Hepatocyte (in vitro differentiated cells): ENCODE results near the gene ARRB1. TPM values are rescaled to one million over a fixed set of nuclear protein-coding genes. Genes with fewer than 3 reads are reported as not detected.

Experiments used
- DNase-seq: peaks from one replicate; pipeline ENCODE4 v3.0.0-alpha.2; 2016; ENCODE audit warnings: low spot score
- H2AFZ ChIP-seq: fragments of 200-600 bp; sonication (generic); 2 replicates; pipeline ENCODE4 v1.6.0; 2016; ENCODE audit warnings: antibody characterized with exemption, mild to moderate bottlenecking
- H3K27ac ChIP-seq: fragments of 200-600 bp; sonication (generic); 2 replicates; pipeline ENCODE4 v1.5.1; 2016; ENCODE audit warnings: mild to moderate bottlenecking
- H3K27me3 ChIP-seq: fragments of 200-600 bp; sonication (generic); 2 replicates; pipeline ENCODE4 v1.6.1; 2016
- H3K36me3 ChIP-seq: fragments of 200-600 bp; sonication (generic); replicated peaks from 2 replicates; pipeline ENCODE4 v1.5.1; 2016; ENCODE audit warnings: low read depth; ENCODE audit not compliant: insufficient read depth
- H3K4me1 ChIP-seq: fragments of 200-600 bp; sonication (generic); 2 replicates; pipeline ENCODE4 v1.5.1; 2016; ENCODE audit warnings: mild to moderate bottlenecking, moderate library complexity; ENCODE audit not compliant: insufficient read depth
- H3K4me2 ChIP-seq: fragments of 200-600 bp; sonication (generic); 2 replicates; pipeline ENCODE4 v1.6.0; 2016
- H3K4me3 ChIP-seq: fragments of 200-600 bp; sonication (generic); 2 replicates; pipeline ENCODE4 v1.5.1; 2016; ENCODE audit warnings: mild to moderate bottlenecking
- H3K79me2 ChIP-seq: fragments of 200-600 bp; sonication (generic); 2 replicates; pipeline ENCODE4 v1.6.0; 2017; ENCODE audit warnings: mild to moderate bottlenecking
- H3K9me2 ChIP-seq: fragments of 200-600 bp; sonication (generic); replicated peaks from 2 replicates; pipeline ENCODE4 v1.6.0; 2017; ENCODE audit warnings: mild to moderate bottlenecking; ENCODE audit not compliant: insufficient read depth
- H3K9me3 ChIP-seq: fragments of 200-600 bp; sonication (generic); 2 replicates; pipeline ENCODE4 v1.5.1; 2016; ENCODE audit warnings: low read depth, mild to moderate bottlenecking
- H4K20me1 ChIP-seq: fragments of 200-600 bp; sonication (generic); 2 replicates; pipeline ENCODE4 v1.6.0; 2016; ENCODE audit warnings: mild to moderate bottlenecking; ENCODE audit not compliant: insufficient read depth, poor library complexity, severe bottlenecking
- EZH2 ChIP-seq: fragments of 200-600 bp; sonication (generic); IDR thresholded peaks from 2 replicates; pipeline ENCODE4 v1.6.1; 2016; ENCODE audit warnings: antibody characterized with exemption, mild to moderate bottlenecking, borderline replicate concordance
- EZH2phosphoT487 ChIP-seq: fragments of 200-600 bp; sonication (generic); IDR thresholded peaks from one replicate; pipeline ENCODE4 v1.6.1; 2018; ENCODE audit warnings: antibody characterized with exemption, mild to moderate bottlenecking, low read depth, moderate library complexity; ENCODE audit not compliant: unreplicated experiment, severe bottlenecking
- WGBS: methylation state at CpG from one replicate; pipeline ENCODE4 v1.1.6; 2016; ENCODE audit warnings: low lambda C conversion rate; ENCODE audit errors: missing lambda C conversion rate; 5-methylcytosine and 5-hydroxymethylcytosine counted together
- polyA plus RNA-seq: library from polyadenylated mRNA; unstranded; fragments of >200 nt; fragmentation: Nextera tagmentation; extraction: Ambion mirVana; gene quantifications from 2 replicates; pipeline ENCODE4 v1.2.1, GENCODE V29; 2016
- total RNA-seq: library from RNA; depleted of rRNA; stranded (reverse); fragments of >200 nt; gene quantifications from 2 replicates; pipeline ENCODE4 v1.2.3, GENCODE V29; 2014
- TF ChIP-seq, protein P1 (sequence below): fragments of 200-600 bp; sonication (generic); IDR thresholded peaks from 2 replicates; pipeline ENCODE4 v1.5.1; 2016; ENCODE audit warnings: antibody characterized with exemption, mild to moderate bottlenecking; ENCODE audit not compliant: poor library complexity

Gene ARRB1
- total and polyA plus RNA-seq, 2 experiments from 2014 or later = 16.2 to 83.2 TPM

DNA sequence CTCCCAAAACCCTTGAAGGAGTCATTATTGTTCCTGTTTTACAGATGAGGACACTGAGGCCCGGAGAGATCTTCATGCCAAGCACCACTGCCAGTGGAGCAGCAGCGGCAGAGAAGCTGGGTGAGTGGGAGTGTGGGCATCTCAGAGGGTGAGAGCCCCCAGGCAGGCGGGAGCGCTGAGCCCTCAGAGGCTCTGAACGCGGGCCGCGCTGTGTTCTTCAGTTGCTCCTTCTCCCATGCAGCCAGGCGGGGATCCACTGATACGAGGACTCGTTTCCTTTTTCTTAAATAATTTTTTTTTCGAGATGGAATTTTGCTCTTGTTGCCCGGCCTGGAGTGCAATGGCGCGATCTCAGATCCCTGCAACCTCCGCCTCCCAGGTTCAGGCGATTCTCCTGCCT is 63.9 kb downstream of the ARRB1 start:
- WGBS = 98% methylated on average over 14 of the region's 17 CpGs
- H3K4me3 ChIP-seq = no peak overlapping the region
- no peak overlapping the region for H3K27ac ChIP-seq
- H3K4me1 ChIP-seq = no peaks in the 10 kb centered on the region
- H3K9me2 ChIP-seq = no peaks in the 10 kb centered on the region
- H3K79me2 ChIP-seq = peaks cover 17% of the 10 kb centered on the region
- H3K27me3 ChIP-seq = no peaks in the 10 kb centered on the region
- TF ChIP-seq EZH2 (no peak), EZH2phosphoT487 (no peak)
- TF ChIP-seq, protein P1, sequence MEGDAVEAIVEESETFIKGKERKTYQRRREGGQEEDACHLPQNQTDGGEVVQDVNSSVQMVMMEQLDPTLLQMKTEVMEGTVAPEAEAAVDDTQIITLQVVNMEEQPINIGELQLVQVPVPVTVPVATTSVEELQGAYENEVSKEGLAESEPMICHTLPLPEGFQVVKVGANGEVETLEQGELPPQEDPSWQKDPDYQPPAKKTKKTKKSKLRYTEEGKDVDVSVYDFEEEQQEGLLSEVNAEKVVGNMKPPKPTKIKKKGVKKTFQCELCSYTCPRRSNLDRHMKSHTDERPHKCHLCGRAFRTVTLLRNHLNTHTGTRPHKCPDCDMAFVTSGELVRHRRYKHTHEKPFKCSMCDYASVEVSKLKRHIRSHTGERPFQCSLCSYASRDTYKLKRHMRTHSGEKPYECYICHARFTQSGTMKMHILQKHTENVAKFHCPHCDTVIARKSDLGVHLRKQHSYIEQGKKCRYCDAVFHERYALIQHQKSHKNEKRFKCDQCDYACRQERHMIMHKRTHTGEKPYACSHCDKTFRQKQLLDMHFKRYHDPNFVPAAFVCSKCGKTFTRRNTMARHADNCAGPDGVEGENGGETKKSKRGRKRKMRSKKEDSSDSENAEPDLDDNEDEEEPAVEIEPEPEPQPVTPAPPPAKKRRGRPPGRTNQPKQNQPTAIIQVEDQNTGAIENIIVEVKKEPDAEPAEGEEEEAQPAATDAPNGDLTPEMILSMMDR = no peak
- no peak overlapping the region for H2AFZ ChIP-seq
- no peak overlapping the region for H3K4me2 ChIP-seq
- DNase-seq = no peak
- no peaks in the 10 kb centered on the region for H3K9me3 ChIP-seq
- no peaks in the 10 kb centered on the region for H3K36me3 ChIP-seq
- peaks cover 11% of the 10 kb centered on the region for H4K20me1 ChIP-seq

DNA sequence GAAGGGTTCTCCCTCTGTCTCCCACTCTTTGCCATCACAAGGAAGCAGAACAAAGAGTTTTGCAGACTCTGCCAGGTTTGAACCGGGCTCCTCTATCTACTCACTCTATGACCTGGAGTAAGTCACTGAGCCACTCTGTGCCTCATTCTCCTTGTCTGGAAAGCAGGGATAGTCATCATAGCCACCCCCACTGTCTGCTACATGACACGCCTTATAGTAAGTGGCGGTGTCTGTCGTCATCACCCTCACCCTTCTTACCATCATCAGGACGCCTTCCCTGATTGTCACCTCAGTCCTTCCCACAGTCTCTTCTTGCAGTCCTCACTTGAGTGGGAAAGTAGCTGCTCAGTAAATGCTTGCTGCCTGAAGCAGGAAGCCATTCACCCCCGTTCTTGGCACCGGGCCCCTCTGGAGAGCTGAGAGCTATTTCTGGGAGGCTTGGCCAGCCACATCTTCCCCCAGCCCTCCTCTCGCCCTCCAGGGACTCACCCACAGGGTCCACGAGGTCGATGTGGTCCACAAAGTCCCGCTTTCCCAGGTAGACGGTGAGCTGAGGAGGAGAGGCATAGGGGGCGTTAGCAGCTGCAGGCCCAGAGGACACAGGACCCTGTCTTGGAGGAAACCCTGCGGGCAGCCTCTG is 64.5 kb downstream of the ARRB1 start:
- 95% methylated on average over 14 of the region's 14 CpGs for WGBS
- H3K36me3 ChIP-seq = no peaks in the 10 kb centered on the region
- no peak overlapping the region for H3K27ac ChIP-seq

DNA sequence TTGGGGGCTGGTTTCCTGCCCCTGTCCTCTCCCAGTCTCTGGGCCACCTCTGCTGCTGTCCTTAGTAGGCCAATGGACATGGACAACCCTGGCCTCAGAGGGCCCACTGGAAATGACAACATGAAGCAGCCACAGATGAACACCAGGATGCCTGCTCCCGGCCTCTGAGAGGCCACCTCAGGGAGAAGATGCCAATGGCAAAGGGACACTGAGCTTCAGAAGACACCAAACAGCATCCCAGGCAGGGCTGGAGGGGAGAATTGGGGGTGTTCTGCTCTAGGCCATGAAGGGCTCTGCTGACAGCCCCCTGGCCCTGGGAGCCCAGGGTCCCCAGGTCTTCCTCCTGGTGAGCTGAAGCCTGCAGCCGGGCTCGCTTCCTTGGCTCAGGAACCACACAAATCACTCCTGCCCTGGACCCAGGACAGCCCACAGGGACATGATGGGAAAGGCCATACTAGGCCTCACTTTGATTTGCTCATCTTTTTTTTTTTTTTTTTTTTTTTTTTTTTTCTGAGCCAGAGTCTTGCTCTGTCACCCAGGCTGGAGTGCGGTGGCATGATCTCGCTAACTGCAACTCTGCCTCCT is 65.6 kb downstream of the ARRB1 start:
- Histone ChIP-seq H3K4me3 (no peak overlapping the region), H3K4me2 (no peak overlapping the region), H3K9me2 (no peaks in the 10 kb centered on the region), H3K79me2 (peaks cover 9% of the 10 kb centered on the region), H3K9me3 (no peaks in the 10 kb centered on the region), H3K36me3 (no peaks in the 10 kb centered on the region), H2AFZ (no peak overlapping the region), H3K4me1 (no peaks in the 10 kb centered on the region), H3K27ac (no peak overlapping the region), H4K20me1 (peaks cover 2% of the 10 kb centered on the region), H3K27me3 (no peaks in the 10 kb centered on the region)
- TF ChIP-seq, protein P1 = no peak
- no peak for TF ChIP-seq EZH2
- no peak for TF ChIP-seq EZH2phosphoT487
- no peak for DNase-seq
- 88% methylated on average over 5 of the region's 5 CpGs for WGBS

More for the DNA sequence above, 64.5 kb downstream of the ARRB1 start:
- Histone ChIP-seq H3K9me3 (no peaks in the 10 kb centered on the region), H3K9me2 (no peaks in the 10 kb centered on the region), H4K20me1 (peaks cover 6% of the 10 kb centered on the region), H3K4me3 (no peak overlapping the region), H3K79me2 (peaks cover 12% of the 10 kb centered on the region), H3K27me3 (no peaks in the 10 kb centered on the region), H3K4me1 (no peaks in the 10 kb centered on the region), H3K4me2 (no peak overlapping the region), H2AFZ (no peak overlapping the region)
- TF ChIP-seq EZH2phosphoT487 = no peak
- no peak for TF ChIP-seq EZH2
- TF ChIP-seq, protein P1 = no peak
- DNase-seq = no peak
